ENCODE results near the gene DLL4. TPM values are rescaled to one million over a fixed set of nuclear protein-coding genes. Genes with fewer than 3 reads are reported as not detected.

Gene DLL4
- total RNA-seq, 1 experiment from 2014 or later: 0.11 TPM

DNA sequence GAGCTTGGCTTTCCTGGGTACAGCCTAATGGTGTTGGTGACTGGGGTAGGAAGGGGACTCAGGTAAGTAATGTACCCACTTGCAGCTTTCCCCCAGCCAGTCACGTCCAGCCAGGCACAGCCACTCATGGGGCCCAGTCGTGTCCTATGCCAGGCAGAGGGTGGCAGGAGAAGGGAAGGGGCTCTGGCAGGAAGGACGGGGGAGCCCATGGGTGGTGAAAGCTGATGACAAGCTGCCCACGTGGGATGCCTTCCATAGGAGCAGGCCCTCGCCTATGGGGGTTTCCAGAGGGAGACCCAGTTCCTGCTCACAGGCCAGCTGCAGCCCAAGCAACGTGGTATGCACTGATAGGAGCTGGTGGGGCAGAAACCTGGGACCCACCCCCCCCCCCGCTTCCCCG, 34.9 kb downstream of the DLL4 start:
- DNase-seq (ENCODE audit: low spot score): no peak
- Histone ChIP-seq H3K36me3 (ENCODE audit: insufficient read depth, low read length, poor library complexity, severe bottlenecking) (no peaks in the 10 kb centered on the region), H3K4me1 (ENCODE audit: insufficient read depth, low read length, poor library complexity, severe bottlenecking) (no peaks in the 10 kb centered on the region), H3K27ac (ENCODE audit: low read depth, low read length, poor library complexity, severe bottlenecking) (no peak overlapping the region), H3K27me3 (replicated peaks; ENCODE audit: insufficient read depth, low read depth, low read length, poor library complexity) (no peaks in the 10 kb centered on the region), H3K9me3 (ENCODE audit: low read depth, low read length, poor library complexity, severe bottlenecking) (no peaks in the 10 kb centered on the region), H3K4me3 (ENCODE audit: low read depth, low read length, poor library complexity, severe bottlenecking) (no peak overlapping the region)
- BruUV-seq (replicated peaks): no TSS peak
- ChIA-PET CTCF (no interaction called here), POLR2A (ENCODE audit: low non-redundant PET) (no interaction called here)
- no peak for TF ChIP-seq CTCF (conservative IDR thresholded peaks at IDR 0.05; ENCODE audit: low read depth, low read length)
- intact Hi-C loops (cut with micrococcal nuclease; ENCODE audit: unreplicated experiment): no loop called here

- Histone ChIP-seq H3K4me3 (ENCODE audit: low read depth, low read length, poor library complexity, severe bottlenecking) (no peak overlapping the region), H3K4me1 (ENCODE audit: insufficient read depth, low read length, poor library complexity, severe bottlenecking) (no peaks in the 10 kb centered on the region), H3K27ac (ENCODE audit: low read depth, low read length, poor library complexity, severe bottlenecking) (no peak overlapping the region), H3K9me3 (ENCODE audit: low read depth, low read length, poor library complexity, severe bottlenecking) (no peaks in the 10 kb centered on the region), H3K27me3 (replicated peaks; ENCODE audit: insufficient read depth, low read depth, low read length, poor library complexity) (no peaks in the 10 kb centered on the region), H3K36me3 (ENCODE audit: insufficient read depth, low read length, poor library complexity, severe bottlenecking) (no peaks in the 10 kb centered on the region)
- intact Hi-C loops (cut with micrococcal nuclease; ENCODE audit: unreplicated experiment): no loop called here
- ChIA-PET CTCF (no interaction called here), POLR2A (ENCODE audit: low non-redundant PET) (no interaction called here)
- TF ChIP-seq EZH2 (IDR thresholded peaks at IDR 0.05; ENCODE audit: borderline replicate concordance, low read depth, low read length, poor library complexity, severe bottlenecking) (no peak), CTCF (conservative IDR thresholded peaks at IDR 0.05; ENCODE audit: low read depth, low read length) (no peak)
- no peak for DNase-seq (ENCODE audit: low spot score)
- no TSS peak for BruUV-seq (replicated peaks)
Observed at GRCh38 chr15:40964634-40965033, 35.5 kb downstream of the DLL4 start.

DNA sequence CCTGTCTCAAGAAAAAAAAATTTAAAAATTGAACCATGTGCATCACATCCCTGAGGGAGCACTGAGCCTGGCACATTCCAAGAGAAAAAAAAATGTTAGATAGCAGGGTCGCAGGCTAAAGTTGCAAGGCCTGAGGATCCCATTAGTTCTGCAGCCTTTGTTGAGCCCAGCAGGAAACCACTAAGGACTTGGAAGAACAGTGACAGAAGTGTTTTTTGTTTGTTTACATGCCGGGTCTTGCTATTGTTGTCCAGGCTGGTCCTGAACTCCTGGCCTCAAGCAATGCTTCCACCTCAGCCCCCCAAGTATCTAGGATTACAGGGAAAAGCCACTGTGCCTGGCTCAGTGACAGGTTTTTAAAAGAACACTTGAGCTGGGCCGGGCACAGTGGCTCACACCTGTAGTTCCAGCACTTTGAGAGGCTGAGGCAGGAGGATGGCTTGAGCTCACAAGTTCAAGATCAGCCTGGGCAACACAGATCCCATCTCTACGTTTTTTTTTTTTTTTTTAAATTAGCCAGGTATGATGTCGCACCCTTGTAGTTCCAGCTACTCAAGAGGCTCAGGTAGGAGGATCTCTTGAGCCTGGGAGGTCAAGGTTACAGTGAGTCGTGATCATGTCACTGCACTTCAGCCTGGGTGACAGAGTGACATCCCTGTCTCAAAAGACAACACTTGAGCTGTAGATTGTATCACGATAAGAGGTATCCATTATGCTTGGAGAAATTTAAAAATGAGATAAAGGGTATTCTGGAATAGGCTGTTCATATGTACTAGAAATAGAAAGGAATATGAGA, 39.3 kb downstream of the DLL4 start:
- ChIA-PET CTCF (no interaction called here), POLR2A (ENCODE audit: low non-redundant PET) (no interaction called here)
- peaks cover 6% of the 10 kb centered on the region for H3K4me1 ChIP-seq (ENCODE audit: insufficient read depth, low read length, poor library complexity, severe bottlenecking)
- DNase-seq (ENCODE audit: low spot score): no peak
- H3K9me3 ChIP-seq (ENCODE audit: low read depth, low read length, poor library complexity, severe bottlenecking): no peaks in the 10 kb centered on the region
- no TSS peak for BruUV-seq (replicated peaks)
- no peak overlapping the region for H3K27ac ChIP-seq (ENCODE audit: low read depth, low read length, poor library complexity, severe bottlenecking)
- intact Hi-C loops (cut with micrococcal nuclease; ENCODE audit: unreplicated experiment): no loop called here
- H3K4me3 ChIP-seq (ENCODE audit: low read depth, low read length, poor library complexity, severe bottlenecking): no peak overlapping the region
- TF ChIP-seq EZH2 (IDR thresholded peaks at IDR 0.05; ENCODE audit: borderline replicate concordance, low read depth, low read length, poor library complexity, severe bottlenecking) (no peak), CTCF (conservative IDR thresholded peaks at IDR 0.05; ENCODE audit: low read depth, low read length) (no peak)
- H3K27me3 ChIP-seq (replicated peaks; ENCODE audit: insufficient read depth, low read depth, low read length, poor library complexity): no peaks in the 10 kb centered on the region
- no peaks in the 10 kb centered on the region for H3K36me3 ChIP-seq (ENCODE audit: insufficient read depth, low read length, poor library complexity, severe bottlenecking)

All from A673 (cell line).